K562 (cell line): ENCODE results near the gene ABR. TPM values are rescaled to one million over a fixed set of nuclear protein-coding genes. Genes with fewer than 3 reads are reported as not detected.

Experiments
- ATAC-seq: fragments of 200-7000 bp; cut with Tn5 transposase; 3 replicates; pipeline ENCODE4 v1.9.1; 2020; ENCODE audit warnings: moderate library complexity
- BruUV-seq: library from RNA; stranded (reverse); fragments of 400-500 nt; replicated peaks from 2 replicates; lab custom pipeline; 2021; lab: Mats Ljungman, UMichigan
- CTCF ChIA-PET: fragments of 300-600 bp; formaldehyde crosslinking; extraction: SDS; loops from one replicate; lab custom pipeline; 2021; ENCODE audit warnings: low intra/inter-chr PET ratio; lab: Yijun Ruan, JAX
- POLR2A ChIA-PET: fragments of 300-600, 350-650 bp; sonication (Branson Sonifier 250); formaldehyde crosslinking; extraction: SDS; loops from one replicate; lab custom pipeline; 2021; ENCODE audit warnings: antibody characterized with exemption, inconsistent platforms; lab: Yijun Ruan, JAX
- DNase-seq, 4 experiments: peaks; one replicate each; pipeline versions ENCODE4 v3.0.0 to v3.0.0-alpha.2; 2011 to 2018; ENCODE audit warnings: low spot score in 3 of 4, mixed read lengths in 3 of 4; ENCODE audit errors: extremely low read depth in 1 of 4
- FAIRE-seq: peaks from 2 replicates; lab custom pipeline; 2011; peaks lifted over from hg19 to GRCh38; lab: Jason Lieb, UNC
- H2AFZ ChIP-seq: 2 replicates; pipeline ENCODE4 v1.6.0; 2011; ENCODE audit warnings: low read depth, low read length, control low read depth, inconsistent platforms
- H3K27ac ChIP-seq: fragments of 200-600 bp; 3 replicates; pipeline ENCODE4 v1.8.0; 2011; ENCODE audit warnings: low read depth, mild to moderate bottlenecking, control low read depth, inconsistent platforms, low read length, moderate library complexity, mixed read lengths; ENCODE audit errors: extremely low read depth
- H3K27me3 ChIP-seq, 2 experiments: fragments of 300-600 bp in 1 of 2; 2 replicates in 1 of 2; 3 replicates in 1 of 2; pipeline versions ENCODE4 v1.6.0 to v1.8.0; 2011; ENCODE audit warnings: inconsistent platforms in 2 of 2, low read length in 2 of 2, mild to moderate bottlenecking in 1 of 2, mixed read lengths in 1 of 2, moderate library complexity in 1 of 2; ENCODE audit not compliant: control insufficient read depth in 2 of 2, insufficient read depth in 2 of 2
- H3K36me3 ChIP-seq: fragments of 300-600 bp; 3 replicates; pipeline ENCODE4 v1.8.0; 2011; ENCODE audit warnings: mild to moderate bottlenecking, low read length, inconsistent platforms; ENCODE audit not compliant: control insufficient read depth, insufficient read depth
- H3K4me1 ChIP-seq, 2 experiments: fragments of 200-600 bp in 1 of 2; replicated peaks in 1 of 2; 2 replicates in 1 of 2; 3 replicates in 1 of 2; pipeline versions ENCODE4 v1.5.1 to v1.8.0; 2011; ENCODE audit warnings: inconsistent platforms in 2 of 2, low read length in 2 of 2, mild to moderate bottlenecking in 1 of 2, mixed read lengths in 1 of 2, moderate library complexity in 1 of 2; ENCODE audit not compliant: control insufficient read depth in 2 of 2, insufficient read depth in 2 of 2
- H3K4me2 ChIP-seq: 2 replicates; pipeline ENCODE4 v1.6.1; 2011; ENCODE audit warnings: low read length, control low read depth, inconsistent platforms, mixed read lengths; ENCODE audit not compliant: insufficient read depth
- H3K4me3 ChIP-seq: fragments of 200-600 bp; sonication (generic), shearing (Covaris generic); 2 replicates; pipeline ENCODE4 v1.5.1; 2016; ENCODE audit warnings: control low read depth, inconsistent platforms
- H3K79me2 ChIP-seq: fragments of 200-600 bp; 3 replicates; pipeline ENCODE4 v1.8.0; 2011; ENCODE audit warnings: low read length, inconsistent platforms; ENCODE audit not compliant: control insufficient read depth, insufficient read depth
- H3K9ac ChIP-seq, 2 experiments: 2 replicates each; pipeline versions ENCODE4 v1.6.0 to v1.6.1; 2011; ENCODE audit warnings: low read depth in 2 of 2, low read length in 2 of 2, control low read depth in 1 of 2, inconsistent platforms in 1 of 2, mild to moderate bottlenecking in 1 of 2, mixed read lengths in 1 of 2; ENCODE audit not compliant: insufficient read depth in 1 of 2
- H3K9me1 ChIP-seq: one replicate; pipeline ENCODE4 v1.6.0; 2011; ENCODE audit warnings: inconsistent platforms, mild to moderate bottlenecking, low read length, moderate library complexity; ENCODE audit not compliant: control insufficient read depth, insufficient read depth
- H3K9me3 ChIP-seq: replicated peaks from 2 replicates; pipeline ENCODE4 v1.5.1; 2011; ENCODE audit warnings: low read depth, low read length, inconsistent platforms; ENCODE audit not compliant: control insufficient read depth, insufficient read depth
- H4K20me1 ChIP-seq: replicated peaks from 2 replicates; pipeline ENCODE4 v1.6.1; 2011; ENCODE audit warnings: low read length, inconsistent platforms, mixed read lengths; ENCODE audit not compliant: control insufficient read depth, insufficient read depth
- TBP ChIP-seq: optimal IDR thresholded peaks from 2 replicates; pipeline ENCODE3; 2011; ENCODE audit warnings: low read depth, low read length, improper control_type of control experiment
- ZNF436 ChIP-seq: fragments of 250-450, 450-650 bp; sonication (Bioruptor Pico); formaldehyde crosslinking; IDR thresholded peaks from 2 replicates; pipeline ENCODE4 v1.7.0; 2020; ENCODE audit warnings: mild to moderate bottlenecking
- ZNF780A ChIP-seq: fragments of 250-450 bp; sonication (Bioruptor Pico); IDR thresholded peaks from 2 replicates; pipeline ENCODE4 v1.5.0; 2021; ENCODE audit warnings: mild to moderate bottlenecking
- WGBS: fragments of 100-300 bp; shearing (Covaris generic); methylation state at CpG from one replicate; pipeline ENCODE4 v1.1.6; 2016; ENCODE audit warnings: low coverage, mixed read lengths; ENCODE audit not compliant: insufficient coverage; ENCODE audit errors: missing lambda C conversion rate; 5-methylcytosine and 5-hydroxymethylcytosine counted together
- in situ Hi-C: fragments of 300-500 bp; cut with MboI; formaldehyde crosslinking; loops from 4 replicates; pipeline ENCODE4 v1.15.0; 2018; ENCODE audit warnings: inconsistent platforms, mixed read lengths
- intact Hi-C: fragments of 100-400 bp; cut with micrococcal nuclease; formaldehyde crosslinking; loops from 2 replicates; pipeline ENCODE4 v1.14.2; 2022
- polyA plus RNA-seq, 8 experiments: library from polyadenylated mRNA; depleted of rRNA in 4 of 8; stranded (reverse) in 5 of 8; unstranded in 3 of 8; fragments of >200 nt; fragmentation: Nextera tagmentation in 2 of 8; fragmentation: Illumina TruSeq in 1 of 8; extraction: Ambion mirVana in 2 of 8; extraction: Trizol in 1 of 8; gene quantifications; 2 replicates each; pipeline versions ENCODE4 v1.2.1 to v1.2.3, GENCODE V29; 2011 to 2014; ENCODE audit warnings: inconsistent platforms in 1 of 8, missing spikeins in 1 of 8
- total RNA-seq, 7 experiments: library from RNA; depleted of rRNA in 6 of 7; stranded (reverse); fragments of >200 nt in 6 of 7; fragmentation: Illumina TruSeq in 2 of 7; extraction: Trizol in 2 of 7; gene quantifications; 2 replicates each; pipeline versions ENCODE4 v1.2.1 to v1.2.3, GENCODE V29; 2011 to 2021; ENCODE audit warnings: low replicate concordance in 1 of 7
- TF ChIP-seq, protein P1 (sequence below), 2 experiments: fragments of 450-650 bp in 1 of 2; sonication (generic) in 1 of 2; formaldehyde crosslinking in 1 of 2; IDR thresholded peaks; 2 replicates each; pipeline versions ENCODE4 v1.7.1 to v1.9.0; 2016 to 2022; ENCODE audit warnings: inconsistent platforms in 1 of 2, mild to moderate bottlenecking in 1 of 2, missing genetic modification reagents in 1 of 2

Gene ABR
- total and polyA plus RNA-seq, 9 of the 15 experiments (the other 6 are each of a cell fraction or from before 2014, with no cell fraction given) = 0.07 to 1.6 (median 0.37) TPM; not detected in 1

- H3K27me3 ChIP-seq = peaks cover 8 to 31% of the 10 kb centered on the region in 2 experiments; a peak in 4 of 5 replicates
- no peaks in the 10 kb centered on the region for H3K4me1 ChIP-seq
- no peak for ATAC-seq
- DNase-seq = no peak
- no peak overlapping the region for H2AFZ ChIP-seq
- no peaks in the 10 kb centered on the region for H4K20me1 ChIP-seq
- no peak overlapping the region for H3K4me3 ChIP-seq
- BruUV-seq = no TSS peak
- H3K36me3 ChIP-seq = no peaks in the 10 kb centered on the region
- H3K4me2 ChIP-seq = no peak overlapping the region
- no peaks in the 10 kb centered on the region for H3K9me1 ChIP-seq
- no peak overlapping the region for H3K9ac ChIP-seq
- TF ChIP-seq ZNF780A (no peak), ZNF436 (CRISPR knock-in tag) (no peak)
- in situ Hi-C loops (no loop called here), intact Hi-C loops (no loop called here)
- CTCF ChIA-PET = no interaction called here
- H3K27ac ChIP-seq = no peak overlapping the region
- 0% methylated on average over 5 of the region's 5 CpGs for WGBS
- POLR2A ChIA-PET = no interaction called here
- H3K79me2 ChIP-seq = no peaks in the 10 kb centered on the region
- no peaks in the 10 kb centered on the region for H3K9me3 ChIP-seq
- no peak for FAIRE-seq
Observed at GRCh38 chr17:1211287-1211686, 31.5 kb upstream of the ABR start.

DNA sequence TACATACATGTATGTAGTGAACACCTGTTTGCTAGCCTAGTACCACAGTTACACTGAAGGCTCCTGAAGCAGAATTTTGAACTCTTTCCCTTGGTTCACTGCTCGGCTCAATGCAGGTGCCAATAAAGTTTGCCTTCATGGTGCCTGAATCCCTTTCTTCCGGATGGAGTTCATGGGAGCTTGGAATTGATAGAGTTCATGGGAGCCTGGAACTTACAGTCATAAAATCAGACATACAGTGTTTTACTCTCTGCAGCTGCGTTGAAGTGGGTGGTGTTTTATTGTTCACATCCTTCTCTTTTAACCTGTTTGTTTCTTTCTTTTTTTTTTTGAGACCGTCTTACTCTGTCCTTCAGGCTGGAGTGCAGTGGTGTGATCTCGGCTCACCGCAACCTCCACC is 29.2 kb upstream of the ABR start:
- intact Hi-C loops = no loop called here
- no peaks in the 10 kb centered on the region for H3K9me1 ChIP-seq
- ATAC-seq = no peak
- no peak overlapping the region for H3K27ac ChIP-seq
- ChIA-PET POLR2A (no interaction called here), CTCF (no interaction called here)
- TF ChIP-seq, protein P1, sequence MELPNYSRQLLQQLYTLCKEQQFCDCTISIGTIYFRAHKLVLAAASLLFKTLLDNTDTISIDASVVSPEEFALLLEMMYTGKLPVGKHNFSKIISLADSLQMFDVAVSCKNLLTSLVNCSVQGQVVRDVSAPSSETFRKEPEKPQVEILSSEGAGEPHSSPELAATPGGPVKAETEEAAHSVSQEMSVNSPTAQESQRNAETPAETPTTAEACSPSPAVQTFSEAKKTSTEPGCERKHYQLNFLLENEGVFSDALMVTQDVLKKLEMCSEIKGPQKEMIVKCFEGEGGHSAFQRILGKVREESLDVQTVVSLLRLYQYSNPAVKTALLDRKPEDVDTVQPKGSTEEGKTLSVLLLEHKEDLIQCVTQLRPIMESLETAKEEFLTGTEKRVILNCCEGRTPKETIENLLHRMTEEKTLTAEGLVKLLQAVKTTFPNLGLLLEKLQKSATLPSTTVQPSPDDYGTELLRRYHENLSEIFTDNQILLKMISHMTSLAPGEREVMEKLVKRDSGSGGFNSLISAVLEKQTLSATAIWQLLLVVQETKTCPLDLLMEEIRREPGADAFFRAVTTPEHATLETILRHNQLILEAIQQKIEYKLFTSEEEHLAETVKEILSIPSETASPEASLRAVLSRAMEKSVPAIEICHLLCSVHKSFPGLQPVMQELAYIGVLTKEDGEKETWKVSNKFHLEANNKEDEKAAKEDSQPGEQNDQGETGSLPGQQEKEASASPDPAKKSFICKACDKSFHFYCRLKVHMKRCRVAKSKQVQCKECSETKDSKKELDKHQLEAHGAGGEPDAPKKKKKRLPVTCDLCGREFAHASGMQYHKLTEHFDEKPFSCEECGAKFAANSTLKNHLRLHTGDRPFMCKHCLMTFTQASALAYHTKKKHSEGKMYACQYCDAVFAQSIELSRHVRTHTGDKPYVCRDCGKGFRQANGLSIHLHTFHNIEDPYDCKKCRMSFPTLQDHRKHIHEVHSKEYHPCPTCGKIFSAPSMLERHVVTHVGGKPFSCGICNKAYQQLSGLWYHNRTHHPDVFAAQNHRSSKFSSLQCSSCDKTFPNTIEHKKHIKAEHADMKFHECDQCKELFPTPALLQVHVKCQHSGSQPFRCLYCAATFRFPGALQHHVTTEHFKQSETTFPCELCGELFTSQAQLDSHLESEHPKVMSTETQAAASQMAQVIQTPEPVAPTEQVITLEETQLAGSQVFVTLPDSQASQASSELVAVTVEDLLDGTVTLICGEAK (IDR thresholded peaks at IDR 0.05) = 0 out of 2 replicates have a peak, but pooled peaks have one; percentile 17
- TF ChIP-seq, protein P1 (CRISPR knock-in tag; IDR thresholded peaks at IDR 0.05) = no peak
- TF ChIP-seq TBP = no peak
- no peak for DNase-seq
- in situ Hi-C loops = no loop called here
- no peaks in the 10 kb centered on the region for H4K20me1 ChIP-seq
- peaks cover 6 to 28% of the 10 kb centered on the region in 2 experiments; a peak in 4 of 5 replicates for H3K27me3 ChIP-seq
- no peaks in the 10 kb centered on the region for H3K4me1 ChIP-seq
- no peak for FAIRE-seq
- H2AFZ ChIP-seq = no peak overlapping the region
- H3K79me2 ChIP-seq = no peaks in the 10 kb centered on the region
- no peaks in the 10 kb centered on the region for H3K36me3 ChIP-seq
- no peak overlapping the region for H3K9ac ChIP-seq
- 0% methylated on average over 3 of the region's 6 CpGs for WGBS
- BruUV-seq = no TSS peak
- no peak overlapping the region for H3K4me3 ChIP-seq
- no peaks in the 10 kb centered on the region for H3K9me3 ChIP-seq
- no peak overlapping the region for H3K4me2 ChIP-seq
